ENCODE measurements around the gene HYAL4.
"Not testable (repeated sequence)": the region's sequence is repeated elsewhere in the genome, so short reads cannot be mapped to it uniquely, and the experiment has no call there.

Gene HYAL4

GRCh38 chr7:123849855-123850254 is 4.9 kb downstream of the HYAL4 start:
- no peak for DNase-seq

GRCh38 chr7:123851404-123851803 is 6.4 kb downstream of the HYAL4 start:
- not testable (repeated sequence) for DNase-seq

DNA sequence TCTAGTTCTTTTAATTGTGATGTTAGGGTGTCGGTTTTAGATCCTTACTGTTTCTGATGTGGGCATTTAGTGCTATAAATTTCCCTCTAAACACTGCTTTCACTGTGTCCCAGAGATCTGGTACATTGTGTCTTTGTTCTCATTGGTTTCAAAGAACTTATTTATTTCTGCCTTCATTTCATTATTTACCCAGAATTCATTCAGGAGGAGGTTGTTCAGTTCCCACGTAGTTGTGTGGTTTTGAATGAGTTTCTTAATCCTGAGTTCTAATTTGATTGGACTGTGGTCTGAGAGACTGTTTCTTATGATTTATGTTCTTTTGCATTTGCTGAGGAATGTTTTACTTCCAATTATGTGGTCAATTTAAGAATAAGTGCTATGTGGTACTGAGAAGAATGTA is 9.3 kb downstream of the HYAL4 start:
- not testable (repeated sequence) for DNase-seq

GRCh38 chr7:123856428-123856827 is 11.5 kb downstream of the HYAL4 start:
- DNase-seq: not testable (repeated sequence)

DNA sequence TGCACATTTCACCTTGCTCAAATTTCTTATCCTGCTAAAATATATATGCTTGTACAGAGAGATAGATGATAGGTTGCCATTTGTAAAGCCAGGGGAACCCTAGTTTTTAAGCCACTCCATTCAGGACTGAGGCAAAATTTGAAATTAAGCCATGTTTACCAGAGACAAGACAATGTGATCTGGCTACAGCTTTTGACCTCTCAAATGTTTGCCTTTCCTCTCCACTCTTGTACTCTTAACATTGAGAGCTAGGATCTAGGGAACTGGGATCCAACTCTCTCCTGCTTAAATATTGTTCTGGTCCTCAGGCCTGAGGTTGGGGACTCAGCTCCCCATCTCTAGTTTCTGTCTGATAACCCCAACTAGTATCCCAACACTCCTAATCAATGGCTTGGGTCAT is 15.9 kb downstream of the HYAL4 start:
- no peak for DNase-seq

- DNase-seq: no peak
Measured at GRCh38 chr7:123862775-123863174, 17.8 kb downstream of the HYAL4 start.

- no peak for DNase-seq
Measured at GRCh38 chr7:123863461-123863860, 18.5 kb downstream of the HYAL4 start.

- no peak for DNase-seq
Measured at GRCh38 chr7:123864012-123864411, 19.0 kb downstream of the HYAL4 start.

DNA sequence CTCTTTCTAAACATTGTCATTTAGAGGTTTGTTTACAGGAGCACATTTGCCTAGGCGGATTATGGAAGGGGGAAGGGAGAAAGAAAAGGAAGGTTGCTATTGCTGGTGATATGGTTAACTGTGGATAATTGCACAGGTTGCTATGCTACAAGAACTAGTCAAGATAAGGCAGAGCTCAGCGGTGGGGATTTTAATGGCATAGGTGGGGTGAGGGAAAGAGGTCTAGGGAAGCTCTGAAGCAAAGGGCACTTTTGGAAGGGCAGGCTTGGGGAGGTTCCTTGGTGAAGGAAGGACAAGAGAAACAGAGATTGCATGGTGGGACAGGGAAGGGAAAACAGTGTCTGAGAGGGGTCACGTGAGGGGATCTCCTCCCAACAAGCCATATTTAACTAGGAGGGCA is 19.5 kb downstream of the HYAL4 start:
- no peak for DNase-seq

DNA sequence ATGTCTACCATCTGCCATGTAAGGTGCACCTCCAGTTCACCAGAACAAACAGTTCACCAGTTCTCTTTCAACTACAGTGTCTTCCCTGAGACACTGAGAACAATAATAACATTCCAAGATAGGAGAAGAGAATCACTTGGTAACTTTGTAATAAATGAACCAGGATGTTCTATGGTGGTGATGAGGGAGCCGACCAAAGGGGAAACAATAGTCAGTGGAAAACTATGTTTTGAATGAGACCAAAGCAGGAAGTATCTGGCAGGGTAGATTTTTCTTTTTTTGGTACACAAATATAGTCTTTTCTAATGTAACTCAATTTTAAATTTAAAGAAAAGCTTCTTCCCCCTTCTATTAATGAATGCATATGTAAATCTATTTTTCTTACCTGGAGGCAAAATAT is 20.0 kb downstream of the HYAL4 start:
- no peak for DNase-seq

GRCh38 chr7:123865517-123866117 is 20.6 kb downstream of the HYAL4 start:
- peak; percentile 15 for DNase-seq

DNA sequence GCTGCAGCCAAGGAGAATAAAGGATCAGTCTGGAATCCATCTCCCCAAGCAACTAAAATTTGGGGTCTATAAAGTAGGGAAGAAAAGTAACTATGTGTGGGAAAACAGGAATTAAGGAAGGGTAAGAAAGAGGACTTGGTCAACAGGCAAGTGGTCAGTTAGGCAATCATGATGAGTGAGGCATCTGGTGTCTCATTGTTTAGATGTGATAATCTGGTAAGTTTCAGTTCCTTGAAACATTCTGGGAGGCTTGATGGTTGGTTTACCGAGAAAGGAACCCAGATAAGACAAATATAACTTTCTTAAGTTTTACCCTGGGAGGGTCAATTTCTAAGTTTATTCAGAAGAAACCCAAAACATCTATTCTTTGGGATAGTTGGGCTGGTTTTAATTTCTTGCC is 22.3 kb downstream of the HYAL4 start:
- no peak for DNase-seq

DNA sequence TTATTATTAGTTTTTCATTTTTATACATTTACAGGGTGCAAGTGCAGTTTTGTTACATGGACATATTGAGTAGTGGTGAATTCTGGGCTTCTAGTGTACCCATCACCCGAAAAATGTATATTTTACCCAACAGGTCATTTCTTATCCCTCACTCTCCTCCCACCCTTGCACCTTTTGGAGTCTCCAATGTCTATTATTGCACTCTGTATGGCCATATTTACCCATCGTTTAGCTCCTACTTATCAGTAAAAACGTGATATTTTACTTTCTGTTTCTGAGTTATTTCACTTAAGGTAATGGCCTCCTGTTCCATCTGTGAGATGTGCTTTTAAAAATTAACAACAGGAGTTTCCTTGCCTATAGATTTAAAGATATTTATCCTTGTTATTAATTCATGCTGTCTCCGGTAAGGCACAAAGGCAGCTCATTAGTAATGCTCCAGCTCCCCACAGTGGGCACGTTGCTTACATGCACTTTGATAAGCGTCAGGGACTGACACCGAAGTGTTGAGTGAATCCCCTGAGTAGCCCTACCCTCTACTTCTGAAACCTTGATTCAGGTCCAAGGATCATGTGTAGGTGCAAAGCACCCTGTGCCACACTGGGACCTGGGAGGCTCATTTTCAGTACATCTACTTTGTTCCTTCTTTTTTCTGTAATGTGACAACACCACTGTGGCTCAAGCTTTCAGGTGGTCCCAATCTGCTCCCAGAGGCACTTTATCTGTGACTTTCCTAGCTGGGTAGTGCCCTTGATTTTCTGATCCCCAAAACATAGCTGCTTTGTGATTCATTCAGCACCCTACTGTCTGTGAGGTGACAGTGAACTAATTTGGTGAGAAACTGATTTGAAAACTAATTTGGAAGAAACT is 27.3 kb downstream of the HYAL4 start:
- peak; percentile 23 for DNase-seq

GRCh38 chr7:123872908-123873307 is 27.9 kb downstream of the HYAL4 start:
- DNase-seq: no peak

DNA sequence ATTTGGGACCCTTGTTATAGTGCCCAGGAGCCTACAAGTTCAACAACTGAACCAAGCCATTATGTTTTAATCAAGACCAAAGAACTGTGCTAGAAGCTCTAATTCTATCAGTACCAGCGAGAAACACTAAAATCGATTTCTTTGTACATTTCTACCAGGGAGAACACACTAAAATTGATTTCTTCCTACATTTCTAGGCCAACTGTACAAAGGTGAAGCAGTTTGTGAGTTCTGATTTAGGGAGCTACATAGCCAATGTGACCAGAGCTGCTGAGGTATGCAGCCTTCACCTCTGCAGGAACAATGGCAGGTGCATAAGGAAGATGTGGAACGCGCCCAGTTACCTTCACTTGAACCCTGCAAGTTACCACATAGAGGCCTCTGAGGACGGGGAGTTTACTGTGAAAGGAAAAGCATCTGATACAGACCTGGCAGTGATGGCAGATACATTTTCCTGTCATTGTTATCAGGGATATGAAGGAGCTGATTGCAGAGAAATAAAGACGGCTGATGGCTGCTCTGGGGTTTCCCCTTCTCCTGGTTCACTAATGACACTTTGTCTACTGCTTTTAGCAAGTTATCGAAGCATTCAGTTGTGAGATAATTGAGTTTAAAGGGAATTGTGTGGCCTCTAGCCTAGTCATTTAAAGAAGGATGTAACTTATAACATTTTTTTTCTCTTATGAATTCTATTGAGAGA is 31.7 kb downstream of the HYAL4 start:
- DNase-seq: no peak

DNA sequence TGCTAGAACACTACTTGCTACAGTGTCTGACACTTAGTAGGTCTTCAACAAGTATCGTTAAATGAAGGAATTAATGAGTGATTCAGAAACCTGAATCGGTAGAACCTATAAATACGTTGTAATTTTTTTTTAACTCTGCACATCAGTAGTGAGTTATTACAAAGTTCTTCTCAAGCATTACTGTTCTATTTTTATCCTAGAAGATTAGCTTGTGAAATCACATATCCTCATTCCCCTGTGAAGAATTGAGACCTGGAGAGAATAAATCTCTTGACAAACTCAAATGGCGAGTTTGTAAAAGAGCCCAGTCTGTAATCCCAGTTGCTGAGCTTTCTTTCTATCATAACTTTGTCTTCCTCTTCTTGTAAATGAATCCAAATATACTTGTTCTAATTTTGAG is 34.7 kb downstream of the HYAL4 start:
- no peak for DNase-seq

DNA sequence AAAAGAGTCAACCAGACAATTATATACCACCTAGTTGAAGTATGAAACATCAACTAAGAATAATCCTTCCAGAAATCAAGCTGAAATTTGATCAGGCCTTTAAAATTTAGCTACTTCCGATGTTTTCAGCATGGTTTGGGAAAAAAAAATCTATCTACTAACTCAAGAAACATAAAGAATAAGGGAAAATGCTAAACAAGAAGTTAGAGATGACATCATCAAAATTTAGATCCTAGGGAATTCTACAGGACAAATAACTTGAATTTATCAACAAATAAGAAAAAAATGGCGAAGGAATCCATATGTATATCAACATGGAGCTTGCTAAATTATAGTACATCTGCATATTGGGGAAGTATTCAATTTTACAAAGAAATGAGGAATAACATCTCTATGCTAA is 36.3 kb downstream of the HYAL4 start:
- DNase-seq: no peak

- no peak for DNase-seq
Measured at GRCh38 chr7:123883154-123883553, 38.2 kb downstream of the HYAL4 start.

GRCh38 chr7:123888192-123888591 is 43.2 kb downstream of the HYAL4 start:
- DNase-seq: no peak

DNA sequence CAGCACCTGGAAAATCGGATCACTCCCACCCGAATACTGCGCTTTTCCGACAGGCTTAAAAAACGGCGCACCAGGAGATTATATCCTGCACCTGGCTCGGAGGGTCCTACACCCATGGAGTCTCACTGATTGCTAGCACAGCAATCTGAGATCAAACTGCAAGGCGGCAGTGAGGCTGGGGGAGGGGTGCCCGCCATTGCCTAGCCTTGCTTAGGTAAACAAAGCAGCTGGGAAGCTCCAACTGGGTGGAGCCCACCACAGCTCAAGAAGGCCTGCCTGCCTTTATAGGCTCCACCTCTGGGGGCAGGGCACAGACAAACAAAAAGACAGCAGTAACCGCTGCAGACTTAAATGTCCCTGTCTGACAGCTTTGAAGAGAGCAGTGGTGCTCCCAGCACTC is 49.8 kb downstream of the HYAL4 start:
- not testable (repeated sequence) for DNase-seq

GRCh38 chr7:123901101-123901500 is 56.1 kb downstream of the HYAL4 start:
- no peak for DNase-seq

- no peak for DNase-seq
Measured at GRCh38 chr7:123905714-123906113, 60.7 kb downstream of the HYAL4 start.

GRCh38 chr7:123916240-123916724 is 71.3 kb downstream of the HYAL4 start:
- no peak for DNase-seq

- no peak for DNase-seq
Measured at GRCh38 chr7:123917878-123918277, 72.9 kb downstream of the HYAL4 start.

Measured in activated naive CD4-positive, alpha-beta T cell treated with Interleukin-2 at 50 U/mL for 16 hours (primary cell).